ENCODE data around the gene SETD6. TPM values are rescaled to one million over a fixed set of nuclear protein-coding genes. Genes with fewer than 3 reads are reported as not detected.

Gene SETD6
- total and polyA plus RNA-seq, 2 experiments from 2014 or later = 39.7 to 54.0 TPM

DNA sequence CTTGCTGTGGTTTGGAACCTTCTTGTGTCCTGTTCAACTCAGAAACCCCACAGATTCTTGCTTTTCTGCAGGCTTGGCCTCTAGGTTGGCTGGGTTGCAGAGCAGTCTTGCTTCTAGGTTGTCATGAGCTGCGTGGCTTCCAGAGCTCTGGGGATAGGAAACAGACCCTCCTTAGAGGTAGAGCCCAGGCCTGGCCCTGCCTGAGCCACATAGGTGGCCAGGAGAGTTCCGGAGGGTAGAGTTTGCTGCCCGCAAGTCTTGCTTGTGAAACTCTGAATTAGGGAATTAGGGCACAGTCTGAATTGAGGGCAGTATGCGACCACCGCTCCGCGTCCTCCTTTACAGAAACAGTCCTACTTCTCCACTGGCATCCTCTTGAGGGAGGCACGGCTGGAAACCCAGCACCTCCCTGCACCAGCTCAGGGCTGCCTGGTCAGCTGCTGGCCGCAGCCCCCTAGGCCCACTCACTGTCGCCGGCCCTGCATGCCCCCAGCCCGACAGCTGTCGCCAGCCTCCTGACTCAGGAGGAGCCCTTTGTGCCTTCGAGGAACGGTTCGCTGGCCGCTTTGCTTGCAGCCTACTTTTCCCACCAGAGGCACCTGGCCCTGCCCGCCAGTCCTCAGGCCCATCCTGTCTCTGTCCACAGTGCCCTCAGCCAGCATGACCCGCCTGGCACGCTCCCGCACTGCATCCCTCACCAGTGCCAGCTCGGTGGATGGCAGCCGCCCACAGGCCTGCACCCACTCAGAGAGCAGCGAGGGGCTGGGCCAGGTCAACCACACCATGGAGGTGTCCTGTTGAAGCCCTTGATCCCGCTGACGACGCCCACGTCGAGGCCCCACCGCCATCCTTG lies 4.3 kb upstream of the SETD6 start (continued):
- TF ChIP-seq, protein P1, sequence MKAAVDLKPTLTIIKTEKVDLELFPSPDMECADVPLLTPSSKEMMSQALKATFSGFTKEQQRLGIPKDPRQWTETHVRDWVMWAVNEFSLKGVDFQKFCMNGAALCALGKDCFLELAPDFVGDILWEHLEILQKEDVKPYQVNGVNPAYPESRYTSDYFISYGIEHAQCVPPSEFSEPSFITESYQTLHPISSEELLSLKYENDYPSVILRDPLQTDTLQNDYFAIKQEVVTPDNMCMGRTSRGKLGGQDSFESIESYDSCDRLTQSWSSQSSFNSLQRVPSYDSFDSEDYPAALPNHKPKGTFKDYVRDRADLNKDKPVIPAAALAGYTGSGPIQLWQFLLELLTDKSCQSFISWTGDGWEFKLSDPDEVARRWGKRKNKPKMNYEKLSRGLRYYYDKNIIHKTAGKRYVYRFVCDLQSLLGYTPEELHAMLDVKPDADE (IDR thresholded peaks at IDR 0.05) = no peak
- TF ChIP-seq EZH2phosphoT487 (IDR thresholded peaks at IDR 0.05; ENCODE audit: unreplicated experiment) (no peak), NANOG (IDR thresholded peaks at IDR 0.05; ENCODE audit: borderline replicate concordance) (no peak), JUNB (IDR thresholded peaks at IDR 0.05; ENCODE audit: unreplicated experiment) (no peak)

DNA sequence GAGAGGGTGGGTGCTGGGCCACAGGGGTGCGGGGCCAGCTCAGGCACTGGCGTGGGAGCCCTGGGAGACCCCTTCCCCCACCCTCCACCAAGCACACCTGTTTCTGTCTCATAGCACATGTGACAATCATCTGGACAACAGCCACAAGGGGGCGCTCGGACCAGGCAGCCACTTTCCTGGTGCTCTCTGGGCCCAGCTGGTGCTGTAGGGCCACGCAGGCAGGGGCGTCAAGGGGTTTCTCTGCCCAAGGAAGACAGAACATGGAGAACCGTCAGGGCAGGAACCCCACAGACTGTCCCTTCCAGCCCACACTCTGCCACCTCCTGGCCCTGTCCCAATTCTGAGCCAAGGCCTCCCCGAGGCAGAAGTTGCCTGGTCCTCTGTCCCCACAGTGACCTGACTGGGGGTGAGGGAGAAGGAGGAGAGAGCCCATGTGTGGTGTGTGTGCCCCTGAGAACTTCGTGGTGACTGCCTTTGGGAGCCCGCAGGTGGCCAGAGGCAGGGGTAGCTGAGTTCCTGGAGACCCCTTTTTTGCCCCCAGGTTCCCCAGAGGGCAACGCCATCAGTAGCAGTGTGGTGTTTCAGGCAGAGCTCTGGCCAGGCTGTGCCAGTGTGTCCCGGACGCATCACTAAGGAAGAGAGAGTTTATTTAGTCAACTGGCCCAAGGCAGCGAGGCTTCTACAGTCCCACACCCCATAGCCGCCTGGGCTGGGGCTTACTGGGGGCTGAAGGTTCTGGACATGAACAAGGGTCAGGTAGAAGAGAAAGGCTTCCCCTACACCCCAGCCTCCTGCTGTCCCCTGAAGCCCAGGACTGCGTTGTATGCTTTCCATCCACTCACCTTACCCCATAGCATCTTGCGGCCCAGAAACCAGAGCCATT lies 3.1 kb upstream of the SETD6 start:
- no peak overlapping the region for H3K4me3 ChIP-seq
- no peak overlapping the region for H3K4me2 ChIP-seq
- H3K27ac ChIP-seq (ENCODE audit: low read depth) = no peak overlapping the region
- H3K9me3 Mint-ChIP-seq = no peaks in the 10 kb centered on the region
- H3K4me1 Mint-ChIP-seq = peaks cover 34% of the 10 kb centered on the region
- no peaks in the 10 kb centered on the region for H3K9me2 ChIP-seq (ENCODE audit: insufficient read depth)
- peaks cover 7% of the 10 kb centered on the region; the same call in 1 of the 2 replicates for H3K36me3 ChIP-seq (ENCODE audit: insufficient read depth)
- peak; percentile 52 for ATAC-seq
- H3K27me3 ChIP-seq (ENCODE audit: insufficient read depth) = no peaks in the 10 kb centered on the region
- no peak overlapping the region; the same call in 1 of the 2 replicates for H3K27ac Mint-ChIP-seq
- H4K20me1 ChIP-seq (replicated peaks; ENCODE audit: insufficient read depth) = peaks cover 11% of the 10 kb centered on the region
- no peak for TF ChIP-seq JUNB (IDR thresholded peaks at IDR 0.05; ENCODE audit: unreplicated experiment)
- TF ChIP-seq, protein P2, sequence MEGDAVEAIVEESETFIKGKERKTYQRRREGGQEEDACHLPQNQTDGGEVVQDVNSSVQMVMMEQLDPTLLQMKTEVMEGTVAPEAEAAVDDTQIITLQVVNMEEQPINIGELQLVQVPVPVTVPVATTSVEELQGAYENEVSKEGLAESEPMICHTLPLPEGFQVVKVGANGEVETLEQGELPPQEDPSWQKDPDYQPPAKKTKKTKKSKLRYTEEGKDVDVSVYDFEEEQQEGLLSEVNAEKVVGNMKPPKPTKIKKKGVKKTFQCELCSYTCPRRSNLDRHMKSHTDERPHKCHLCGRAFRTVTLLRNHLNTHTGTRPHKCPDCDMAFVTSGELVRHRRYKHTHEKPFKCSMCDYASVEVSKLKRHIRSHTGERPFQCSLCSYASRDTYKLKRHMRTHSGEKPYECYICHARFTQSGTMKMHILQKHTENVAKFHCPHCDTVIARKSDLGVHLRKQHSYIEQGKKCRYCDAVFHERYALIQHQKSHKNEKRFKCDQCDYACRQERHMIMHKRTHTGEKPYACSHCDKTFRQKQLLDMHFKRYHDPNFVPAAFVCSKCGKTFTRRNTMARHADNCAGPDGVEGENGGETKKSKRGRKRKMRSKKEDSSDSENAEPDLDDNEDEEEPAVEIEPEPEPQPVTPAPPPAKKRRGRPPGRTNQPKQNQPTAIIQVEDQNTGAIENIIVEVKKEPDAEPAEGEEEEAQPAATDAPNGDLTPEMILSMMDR (conservative IDR thresholded peaks at IDR 0.05; ENCODE audit: low read depth in 2 of 2) = peak; percentile 81 to 96
- peaks cover 36% of the 10 kb centered on the region for H3K27me3 Mint-ChIP-seq (ENCODE audit: insufficient read depth, low read depth, poor library complexity)
- H2AFZ ChIP-seq = no peak overlapping the region
- H3F3A ChIP-seq (replicated peaks; ENCODE audit: low read depth) = peaks cover 12% of the 10 kb centered on the region; the same call in 1 of the 2 replicates
- peaks cover 18% of the 10 kb centered on the region for H3K4me1 ChIP-seq (ENCODE audit: insufficient read depth)
- DNase-seq (ENCODE audit: low spot score) = peak; percentile 94
- H3K36me3 Mint-ChIP-seq (ENCODE audit: low read depth) = peaks cover 30% of the 10 kb centered on the region
- peaks cover 27% of the 10 kb centered on the region for H3K79me2 ChIP-seq (replicated peaks; ENCODE audit: insufficient read depth)
- no peak overlapping the region; the same call in 2 of the 3 replicates for H3K4me3 Mint-ChIP-seq

DNA sequence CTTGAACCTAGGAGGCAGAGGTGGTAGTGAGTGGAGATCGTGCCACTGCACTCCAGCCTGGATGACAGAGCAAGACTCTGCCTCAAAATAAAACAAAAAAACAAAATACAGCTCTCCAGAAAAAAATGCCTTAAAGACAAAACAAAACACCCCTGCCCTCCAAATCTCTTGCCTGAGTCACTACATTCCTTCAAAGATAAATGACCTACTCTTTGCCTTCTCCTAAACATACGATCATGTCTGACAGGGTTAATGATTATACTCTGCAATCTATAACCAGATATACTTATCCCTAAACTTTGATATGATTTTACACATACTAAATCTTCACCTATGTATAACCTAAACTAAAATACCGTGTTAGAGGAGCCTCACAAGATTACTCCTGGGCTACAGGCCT lies 1.4 kb upstream of the SETD6 start:
- peaks cover 31% of the 10 kb centered on the region for H3K4me1 Mint-ChIP-seq
- H3K27ac ChIP-seq (ENCODE audit: low read depth) = no peak overlapping the region
- H3K4me3 Mint-ChIP-seq = peak overlapping the region; percentile 95; the same call in 2 of the 3 replicates
- peak overlapping the region; percentile 99 for H3K4me2 ChIP-seq
- peaks cover 11% of the 10 kb centered on the region for H4K20me1 ChIP-seq (replicated peaks; ENCODE audit: insufficient read depth)
- no peak overlapping the region for H2AFZ ChIP-seq
- peaks cover 22% of the 10 kb centered on the region; the same call in 1 of the 2 replicates for H3K36me3 ChIP-seq (ENCODE audit: insufficient read depth)
- peaks cover 38% of the 10 kb centered on the region for H3K27me3 Mint-ChIP-seq (ENCODE audit: insufficient read depth, low read depth, poor library complexity)
- H3K27me3 ChIP-seq (ENCODE audit: insufficient read depth) = no peaks in the 10 kb centered on the region
- H3K36me3 Mint-ChIP-seq (ENCODE audit: low read depth) = peaks cover 47% of the 10 kb centered on the region
- no peak for ATAC-seq
- peaks cover 40% of the 10 kb centered on the region for H3K79me2 ChIP-seq (replicated peaks; ENCODE audit: insufficient read depth)
- H3F3A ChIP-seq (replicated peaks; ENCODE audit: low read depth) = peaks cover 25% of the 10 kb centered on the region
- no peaks in the 10 kb centered on the region for H3K9me3 Mint-ChIP-seq
- no peak for DNase-seq (ENCODE audit: low spot score)
- peaks cover 18% of the 10 kb centered on the region for H3K4me1 ChIP-seq (ENCODE audit: insufficient read depth)
- H3K9me2 ChIP-seq (ENCODE audit: insufficient read depth) = no peaks in the 10 kb centered on the region
- no peak overlapping the region for H3K27ac Mint-ChIP-seq
- peak overlapping the region; percentile 78 for H3K4me3 ChIP-seq
- TF ChIP-seq, protein P2 (conservative IDR thresholded peaks at IDR 0.05; ENCODE audit: low read depth in 2 of 2) = no peak
- TF ChIP-seq ZNF331 (CRISPR knock-in tag; IDR thresholded peaks at IDR 0.05; ENCODE audit: low read depth) (no peak), ZNF114 (CRISPR knock-in tag; IDR thresholded peaks at IDR 0.05) (no peak), EZH2phosphoT487 (IDR thresholded peaks at IDR 0.05; ENCODE audit: unreplicated experiment) (no peak), STAT1 (IDR thresholded peaks at IDR 0.05; ENCODE audit: unreplicated experiment) (no peak), POLR2AphosphoS5 (IDR thresholded peaks at IDR 0.05; ENCODE audit: low read depth) (no peak)
- TF ChIP-seq, protein P3, sequence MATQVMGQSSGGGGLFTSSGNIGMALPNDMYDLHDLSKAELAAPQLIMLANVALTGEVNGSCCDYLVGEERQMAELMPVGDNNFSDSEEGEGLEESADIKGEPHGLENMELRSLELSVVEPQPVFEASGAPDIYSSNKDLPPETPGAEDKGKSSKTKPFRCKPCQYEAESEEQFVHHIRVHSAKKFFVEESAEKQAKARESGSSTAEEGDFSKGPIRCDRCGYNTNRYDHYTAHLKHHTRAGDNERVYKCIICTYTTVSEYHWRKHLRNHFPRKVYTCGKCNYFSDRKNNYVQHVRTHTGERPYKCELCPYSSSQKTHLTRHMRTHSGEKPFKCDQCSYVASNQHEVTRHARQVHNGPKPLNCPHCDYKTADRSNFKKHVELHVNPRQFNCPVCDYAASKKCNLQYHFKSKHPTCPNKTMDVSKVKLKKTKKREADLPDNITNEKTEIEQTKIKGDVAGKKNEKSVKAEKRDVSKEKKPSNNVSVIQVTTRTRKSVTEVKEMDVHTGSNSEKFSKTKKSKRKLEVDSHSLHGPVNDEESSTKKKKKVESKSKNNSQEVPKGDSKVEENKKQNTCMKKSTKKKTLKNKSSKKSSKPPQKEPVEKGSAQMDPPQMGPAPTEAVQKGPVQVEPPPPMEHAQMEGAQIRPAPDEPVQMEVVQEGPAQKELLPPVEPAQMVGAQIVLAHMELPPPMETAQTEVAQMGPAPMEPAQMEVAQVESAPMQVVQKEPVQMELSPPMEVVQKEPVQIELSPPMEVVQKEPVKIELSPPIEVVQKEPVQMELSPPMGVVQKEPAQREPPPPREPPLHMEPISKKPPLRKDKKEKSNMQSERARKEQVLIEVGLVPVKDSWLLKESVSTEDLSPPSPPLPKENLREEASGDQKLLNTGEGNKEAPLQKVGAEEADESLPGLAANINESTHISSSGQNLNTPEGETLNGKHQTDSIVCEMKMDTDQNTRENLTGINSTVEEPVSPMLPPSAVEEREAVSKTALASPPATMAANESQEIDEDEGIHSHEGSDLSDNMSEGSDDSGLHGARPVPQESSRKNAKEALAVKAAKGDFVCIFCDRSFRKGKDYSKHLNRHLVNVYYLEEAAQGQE (IDR thresholded peaks at IDR 0.05; ENCODE audit: unreplicated experiment) = no peak

Measured in GM23338 (cell line).